T-helper 17 cell (primary cell): ENCODE data around the gene ADAMTS2. TPM values are rescaled to one million over a fixed set of nuclear protein-coding genes. Genes with fewer than 3 reads are reported as not detected.
A peak's percentile ranks its signal among the peaks of the same experiment; 100 is the strongest.

ENCODE experiments used
- ATAC-seq: fragments of 150-1000 bp; cut with Tn5 transposase; 2 replicates; pipeline ENCODE4 v1.10.0; 2021; ENCODE audit warnings: mild to moderate bottlenecking, moderate library complexity
- DNase-seq, 3 donors: peaks; one replicate each; pipeline versions ENCODE4 v3.0.0 to v3.0.0-alpha.2; 2020 to 2021
- H3K9me3 ChIP-seq: one replicate; pipeline ENCODE4 v1.7.0; 2013; ENCODE audit warnings: low read length, mild to moderate bottlenecking; ENCODE audit not compliant: control insufficient read depth, poor library complexity, severe bottlenecking
- H3K27ac Mint-ChIP-seq: one replicate; pipeline ENCODE4 v1.8.0; 2022; ENCODE audit warnings: mild to moderate bottlenecking, moderate library complexity, mixed read lengths
- H3K27me3 Mint-ChIP-seq: one replicate; pipeline ENCODE4 v1.8.0; 2022; ENCODE audit warnings: mixed read lengths
- H3K36me3 Mint-ChIP-seq: one replicate; pipeline ENCODE4 v1.8.0; 2022; ENCODE audit warnings: low read depth, mixed read lengths
- H3K4me1 Mint-ChIP-seq: one replicate; pipeline ENCODE4 v1.8.0; 2022; ENCODE audit warnings: mild to moderate bottlenecking, mixed read lengths
- H3K4me3 Mint-ChIP-seq: one replicate; pipeline ENCODE4 v1.8.0; 2022; ENCODE audit warnings: mild to moderate bottlenecking, moderate library complexity, mixed read lengths
- total RNA-seq, 4 donors: library from RNA in 2 of 4; stranded (reverse) in 2 of 4; gene quantifications; one replicate each; pipeline ENCODE4 v1.2.3 and lab custom pipeline; 2022 to 2026

Gene ADAMTS2
- total RNA-seq, 2 donors from 2014 or later, result not detected

DNA sequence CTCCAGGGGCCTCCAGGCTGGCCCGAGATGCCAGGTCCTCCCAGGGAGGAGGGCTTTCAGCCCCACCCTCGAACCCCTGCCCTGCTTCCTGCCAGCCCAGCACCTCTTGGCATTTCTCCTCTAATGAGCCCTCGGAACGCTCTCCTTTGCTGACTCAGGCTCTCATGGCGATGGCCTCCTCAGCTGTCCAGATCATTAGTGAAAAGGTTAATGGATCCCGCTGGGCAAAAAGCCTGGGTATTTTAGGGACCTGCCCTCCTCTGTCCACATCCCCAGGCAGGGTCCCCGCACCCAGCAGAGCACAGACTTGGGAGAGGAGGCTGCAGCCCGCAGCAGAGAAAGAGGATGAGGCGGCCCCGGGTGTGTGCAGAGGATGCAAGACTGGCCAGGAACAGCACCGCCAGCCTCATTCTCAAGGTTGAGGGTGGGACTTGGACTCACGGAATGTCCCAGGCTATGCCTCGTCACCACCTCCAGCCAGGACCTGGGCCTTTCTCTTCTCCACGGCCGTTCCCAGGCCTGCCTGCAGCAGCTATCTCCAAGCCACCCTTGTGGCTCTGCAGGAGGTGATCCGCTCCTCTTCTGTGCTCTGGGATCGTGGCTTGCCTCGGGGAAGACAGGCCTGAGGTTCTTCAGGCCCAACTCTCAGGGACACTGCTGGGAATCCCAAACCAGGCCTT lies 23.0 kb upstream of the ADAMTS2 start:
- H3K4me1 Mint-ChIP-seq, result peaks cover 2% of the 10 kb centered on the region
- no peak overlapping the region for H3K4me3 Mint-ChIP-seq
- DNase-seq, result no peak
- H3K36me3 Mint-ChIP-seq, result no peaks in the 10 kb centered on the region
- no peaks in the 10 kb centered on the region for H3K9me3 ChIP-seq
- ATAC-seq, result no peak
- H3K27me3 Mint-ChIP-seq, result peaks cover 14% of the 10 kb centered on the region
- H3K27ac Mint-ChIP-seq, result no peak overlapping the region

DNA sequence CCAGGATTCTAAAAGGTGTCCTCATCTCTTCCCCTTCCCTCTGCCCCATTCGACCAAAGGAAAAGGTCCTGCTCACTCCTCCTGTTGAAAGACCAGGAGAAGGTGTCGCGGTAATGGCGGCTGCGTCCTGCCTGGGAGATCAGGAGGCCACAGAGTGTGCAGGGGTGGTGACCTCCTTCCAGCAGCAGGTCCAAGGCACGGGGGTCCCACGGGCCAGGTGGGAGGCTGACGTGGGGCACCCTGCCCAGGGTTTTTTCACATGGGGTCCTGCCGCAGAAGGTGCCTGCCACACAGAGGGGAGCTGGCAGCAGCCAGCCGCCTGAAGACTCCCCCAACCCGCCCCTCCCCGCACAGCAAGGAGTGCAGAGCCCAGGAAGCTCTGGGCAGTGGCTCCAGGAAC lies 22.2 kb upstream of the ADAMTS2 start:
- ATAC-seq (no peak), DNase-seq (no peak)
- Mint-ChIP-seq H3K27me3 (peaks cover 10% of the 10 kb centered on the region), H3K27ac (no peak overlapping the region), H3K4me3 (no peak overlapping the region), H3K36me3 (no peaks in the 10 kb centered on the region), H3K4me1 (peaks cover under 1% of the 10 kb centered on the region)
- H3K9me3 ChIP-seq, result no peaks in the 10 kb centered on the region

DNA sequence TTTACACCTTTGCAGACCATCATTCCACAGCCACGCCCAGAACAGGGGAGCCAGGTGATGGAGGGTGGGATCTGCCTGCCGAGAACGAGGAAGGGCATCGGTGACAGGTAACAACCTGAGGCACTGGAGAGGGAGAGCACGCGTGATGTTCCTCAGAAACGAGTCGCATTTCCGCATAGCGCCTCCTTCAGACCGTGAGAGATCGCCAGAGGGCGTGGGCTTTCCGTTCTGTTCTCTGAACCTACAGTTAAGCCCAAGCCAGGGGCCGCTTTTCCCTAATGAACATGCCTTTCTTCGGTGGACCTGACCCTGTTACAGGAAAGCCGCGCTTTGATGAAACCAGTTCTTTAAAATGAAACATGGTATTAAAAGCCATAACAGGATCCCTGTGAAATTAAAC lies 17.1 kb upstream of the ADAMTS2 start:
- Mint-ChIP-seq H3K4me3 (no peak overlapping the region), H3K4me1 (no peaks in the 10 kb centered on the region)
- no peak for ATAC-seq

DNA sequence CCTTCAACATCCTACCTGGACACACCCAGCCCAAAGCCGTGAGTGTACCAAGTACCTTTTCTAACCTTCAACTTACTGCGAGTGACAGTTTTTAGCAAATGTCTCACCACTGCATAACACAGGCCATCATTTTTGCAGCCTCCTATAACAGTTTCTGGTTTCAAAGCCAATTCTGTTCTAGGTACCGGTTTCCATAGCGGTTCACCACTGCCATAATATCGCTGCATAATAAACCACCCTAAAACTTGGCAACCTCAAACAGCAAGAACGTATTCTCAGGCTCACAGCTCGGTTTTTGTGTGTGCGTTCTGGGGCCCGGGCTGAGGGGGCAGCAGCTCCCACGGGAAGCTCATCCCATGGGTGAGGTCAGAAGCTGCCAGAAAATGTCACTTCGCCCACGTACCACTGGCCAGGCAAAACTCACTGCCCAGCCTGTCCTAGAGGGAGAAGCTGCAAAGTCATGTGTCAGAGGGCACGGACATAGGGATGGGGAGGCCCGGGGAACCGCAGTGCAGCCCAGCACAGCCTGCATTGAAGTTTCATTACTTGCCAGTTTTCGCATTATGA lies 15.9 kb upstream of the ADAMTS2 start:
- H3K27me3 Mint-ChIP-seq, result peaks cover 12% of the 10 kb centered on the region
- ATAC-seq (no peak), DNase-seq (no peak)
- H3K27ac Mint-ChIP-seq, result no peak overlapping the region
- no peaks in the 10 kb centered on the region for H3K9me3 ChIP-seq
- no peaks in the 10 kb centered on the region for H3K4me1 Mint-ChIP-seq
- no peak overlapping the region for H3K4me3 Mint-ChIP-seq
- H3K36me3 Mint-ChIP-seq, result no peaks in the 10 kb centered on the region

More for the DNA sequence above, 17.1 kb upstream of the ADAMTS2 start:
- no peaks in the 10 kb centered on the region for H3K9me3 ChIP-seq
- Mint-ChIP-seq H3K27ac (no peak overlapping the region), H3K36me3 (no peaks in the 10 kb centered on the region), H3K27me3 (peaks cover 9% of the 10 kb centered on the region)
- no peak for DNase-seq

DNA sequence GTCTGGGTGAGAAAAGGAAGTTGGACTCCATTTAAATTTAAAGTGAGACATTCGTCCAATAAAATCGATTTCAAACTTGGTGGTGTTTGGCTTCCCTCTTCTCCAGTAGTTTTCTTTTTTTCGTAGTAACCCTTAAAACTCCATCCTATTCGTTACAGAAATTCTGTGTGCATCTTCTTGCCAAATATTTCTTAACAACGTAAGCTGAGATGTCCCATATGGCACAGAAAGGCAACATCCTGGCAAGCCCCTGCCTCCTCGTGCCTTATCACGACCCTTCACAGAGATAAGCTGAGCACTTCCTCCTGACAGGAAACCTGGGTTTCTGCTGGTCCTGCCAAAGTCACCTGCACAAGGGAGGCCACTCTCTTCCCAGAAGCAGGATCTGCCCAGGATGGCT lies 11.8 kb upstream of the ADAMTS2 start:
- Mint-ChIP-seq H3K36me3 (no peaks in the 10 kb centered on the region), H3K4me1 (peaks cover 4% of the 10 kb centered on the region), H3K4me3 (no peak overlapping the region), H3K27me3 (peaks cover 20% of the 10 kb centered on the region), H3K27ac (no peak overlapping the region)
- ATAC-seq (no peak), DNase-seq (no peak)
- H3K9me3 ChIP-seq, result no peaks in the 10 kb centered on the region

DNA sequence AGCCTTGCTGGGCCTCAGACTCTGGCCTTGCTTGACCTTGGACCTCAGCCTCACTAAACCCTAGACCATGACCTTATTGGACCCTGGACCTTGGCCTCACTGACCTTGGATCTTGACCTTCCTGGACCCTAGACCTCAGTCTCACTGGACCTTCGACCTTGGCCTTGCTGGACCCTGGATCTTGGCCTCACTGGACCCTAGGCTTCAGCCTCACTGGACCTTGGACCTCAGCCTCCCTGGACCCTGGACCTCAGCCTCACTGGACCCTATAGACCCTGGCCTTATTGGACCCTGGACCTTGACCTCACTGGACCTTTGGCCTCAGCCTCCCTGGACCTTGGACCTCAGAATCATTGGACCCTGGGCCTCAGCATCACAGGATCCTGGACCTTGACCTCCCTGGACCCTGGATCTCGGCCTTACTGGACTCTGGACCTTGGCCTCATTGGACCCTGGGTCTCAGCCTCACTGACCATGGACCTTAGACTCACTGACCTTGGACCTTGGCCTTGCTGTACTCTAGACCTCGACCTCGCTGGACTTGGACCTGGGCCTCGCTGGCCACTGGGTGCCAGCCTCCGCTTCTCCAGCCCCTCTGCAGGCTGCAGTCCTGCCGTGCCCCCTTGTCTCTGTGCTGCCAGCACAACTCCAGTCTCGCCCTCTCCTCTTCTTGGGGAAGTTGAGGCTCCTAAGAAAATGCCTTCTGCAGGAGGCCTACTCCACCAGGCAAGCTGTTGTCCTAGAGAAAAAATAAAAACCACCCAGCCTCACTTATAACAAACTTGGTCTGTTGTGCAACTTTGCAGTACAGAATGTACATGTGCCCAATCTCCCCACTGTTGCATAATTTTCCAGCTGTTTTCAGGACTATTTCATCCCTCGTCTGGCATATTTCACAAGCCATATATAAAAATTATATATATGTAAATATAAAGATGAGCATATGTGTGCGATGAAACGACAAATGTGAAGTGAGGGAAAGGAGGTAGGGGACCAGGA lies 11.0 kb upstream of the ADAMTS2 start:
- peaks cover 4% of the 10 kb centered on the region for H3K4me1 Mint-ChIP-seq
- H3K27ac Mint-ChIP-seq, result no peak overlapping the region

DNA sequence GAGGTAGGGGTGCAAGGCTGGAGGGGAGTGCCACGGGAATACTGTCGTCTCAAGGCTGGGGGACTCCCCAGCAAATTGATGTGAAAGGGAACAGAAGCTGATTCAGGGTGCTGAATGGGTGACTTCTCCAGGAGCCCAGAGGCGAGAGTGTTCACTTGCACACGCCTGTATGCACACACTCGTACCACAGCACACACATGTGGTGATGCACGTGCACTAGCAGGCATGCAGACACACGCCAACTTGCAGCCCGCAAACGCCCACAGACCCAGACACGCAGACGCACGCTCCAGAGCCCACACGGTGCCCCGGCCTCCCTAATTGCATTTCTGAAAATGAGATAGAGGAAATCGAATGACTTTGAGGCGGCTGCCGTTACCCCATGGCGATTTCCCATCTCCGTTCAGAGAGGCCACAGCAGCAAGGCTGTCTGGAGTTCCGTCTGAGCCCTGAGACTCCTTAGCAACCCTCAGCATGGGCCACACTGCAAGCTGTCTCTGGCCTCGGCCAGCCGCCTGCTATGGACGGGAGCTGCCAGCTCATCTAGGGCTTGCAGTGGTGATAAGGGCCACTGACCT lies 9.1 kb upstream of the ADAMTS2 start:
- DNase-seq (no peak), ATAC-seq (no peak)
- peaks cover 4% of the 10 kb centered on the region for H3K4me1 Mint-ChIP-seq
- H3K4me3 Mint-ChIP-seq, result no peak overlapping the region
- peaks cover 39% of the 10 kb centered on the region for H3K27me3 Mint-ChIP-seq
- no peak overlapping the region for H3K27ac Mint-ChIP-seq
- no peaks in the 10 kb centered on the region for H3K9me3 ChIP-seq
- H3K36me3 Mint-ChIP-seq, result no peaks in the 10 kb centered on the region

More for the DNA sequence above, 11.0 kb upstream of the ADAMTS2 start:
- Mint-ChIP-seq H3K4me3 (no peak overlapping the region), H3K36me3 (no peaks in the 10 kb centered on the region), H3K27me3 (peaks cover 24% of the 10 kb centered on the region)
- DNase-seq (no peak), ATAC-seq (no peak)
- no peaks in the 10 kb centered on the region for H3K9me3 ChIP-seq

DNA sequence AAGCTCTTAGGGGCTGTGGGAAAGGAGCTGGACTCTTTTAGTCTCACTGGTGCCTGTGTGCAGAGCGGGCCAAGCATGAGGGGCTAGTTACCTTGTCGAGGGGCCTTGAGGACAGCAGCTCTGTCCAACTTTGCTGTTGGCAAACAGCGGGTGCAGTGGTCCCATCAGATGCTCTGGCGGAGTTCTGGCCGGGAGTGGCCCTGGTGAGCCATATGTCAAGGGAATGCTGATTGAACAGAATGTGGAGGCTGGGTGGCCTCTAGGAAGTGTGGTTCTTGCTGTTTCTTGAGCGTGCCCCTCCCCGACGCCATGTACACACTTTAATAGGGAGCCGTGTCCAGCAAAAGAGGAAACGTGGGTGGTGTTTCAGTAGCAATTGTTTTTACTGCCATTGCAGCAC lies 3.6 kb upstream of the ADAMTS2 start:
- DNase-seq (no peak), ATAC-seq (no peak)
- Mint-ChIP-seq H3K27me3 (peaks cover 67% of the 10 kb centered on the region), H3K36me3 (no peaks in the 10 kb centered on the region), H3K27ac (no peak overlapping the region), H3K4me3 (no peak overlapping the region), H3K4me1 (peaks cover 6% of the 10 kb centered on the region)
- H3K9me3 ChIP-seq, result no peaks in the 10 kb centered on the region

DNA sequence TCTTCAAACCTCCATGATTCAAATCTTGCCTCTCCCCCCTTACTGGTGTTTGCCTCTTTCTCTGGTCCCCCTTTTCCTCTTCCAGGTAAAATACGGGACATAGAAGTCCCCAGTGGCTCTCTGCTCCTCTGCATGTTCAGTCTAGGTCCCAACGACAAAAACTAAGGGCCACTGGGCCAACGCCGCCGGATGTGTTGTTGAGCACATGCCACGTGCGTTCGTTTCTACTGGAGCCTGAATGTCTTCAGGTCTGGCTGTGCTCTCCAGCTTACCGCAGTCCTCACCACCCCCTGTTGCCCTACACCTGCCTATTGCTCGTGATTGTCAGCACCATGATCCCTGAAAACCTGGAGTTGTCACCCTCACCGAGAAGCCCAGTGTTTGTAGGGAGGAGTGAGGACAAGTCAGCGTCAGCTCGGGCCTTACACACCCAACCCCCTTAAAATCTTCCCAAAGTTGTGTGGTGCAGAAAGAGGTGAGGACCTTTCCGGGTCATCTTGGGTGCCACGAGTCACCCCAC lies 2.8 kb upstream of the ADAMTS2 start:
- DNase-seq, result no peak
- H3K36me3 Mint-ChIP-seq, result no peaks in the 10 kb centered on the region
- peaks cover 8% of the 10 kb centered on the region for H3K4me1 Mint-ChIP-seq
- no peak overlapping the region for H3K27ac Mint-ChIP-seq
- H3K27me3 Mint-ChIP-seq, result peaks cover 72% of the 10 kb centered on the region
- peak overlapping the region; percentile 33 for H3K4me3 Mint-ChIP-seq
- no peaks in the 10 kb centered on the region for H3K9me3 ChIP-seq
- ATAC-seq, result no peak

DNA sequence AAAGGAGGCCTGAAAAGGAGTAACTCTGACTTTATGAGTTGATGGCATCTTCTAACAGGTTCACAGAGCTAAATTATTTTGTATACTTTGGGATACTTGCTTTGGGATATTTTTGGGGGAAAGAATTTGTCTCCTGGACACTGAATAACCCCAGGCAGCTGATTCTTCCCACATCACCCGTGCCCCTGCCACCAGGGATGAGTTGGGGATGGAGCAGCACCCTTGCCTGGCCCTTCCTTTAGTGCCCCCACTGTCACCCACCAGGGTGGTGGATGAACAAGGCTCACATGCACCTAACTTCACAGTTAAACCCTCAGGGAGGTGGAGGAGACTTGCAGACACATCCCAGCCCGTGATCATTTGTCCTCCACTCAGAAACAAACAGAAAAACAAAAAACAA lies 2.3 kb upstream of the ADAMTS2 start:
- DNase-seq (no peak), ATAC-seq (no peak)
- Mint-ChIP-seq H3K27me3 (peaks cover 75% of the 10 kb centered on the region), H3K36me3 (no peaks in the 10 kb centered on the region), H3K4me3 (no peak overlapping the region), H3K27ac (no peak overlapping the region), H3K4me1 (peaks cover 10% of the 10 kb centered on the region)
- no peaks in the 10 kb centered on the region for H3K9me3 ChIP-seq

DNA sequence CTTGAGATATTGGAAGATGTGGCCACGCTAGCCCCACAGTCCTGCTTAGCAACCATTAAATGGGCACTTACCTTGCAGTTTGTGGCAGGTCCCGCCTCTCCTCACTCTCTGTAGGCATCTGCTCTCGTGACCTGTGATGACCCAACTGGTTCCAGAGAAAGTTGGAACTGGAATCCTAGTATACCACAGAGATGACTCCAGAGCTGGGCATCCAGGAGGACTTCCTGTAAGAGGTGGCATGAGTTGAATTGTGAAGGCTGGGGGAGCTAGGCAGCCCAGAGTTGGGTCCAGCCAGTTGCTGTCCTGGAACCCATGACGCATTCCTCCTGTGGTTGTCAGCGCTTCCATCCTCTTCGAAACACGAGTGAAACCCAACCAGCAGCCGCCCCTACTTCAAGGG lies 1.6 kb upstream of the ADAMTS2 start:
- Mint-ChIP-seq H3K4me3 (peak overlapping the region; percentile 19), H3K27ac (no peak overlapping the region), H3K4me1 (peaks cover 8% of the 10 kb centered on the region), H3K36me3 (no peaks in the 10 kb centered on the region), H3K27me3 (peaks cover 75% of the 10 kb centered on the region)
- DNase-seq, result no peak
- no peaks in the 10 kb centered on the region for H3K9me3 ChIP-seq
- ATAC-seq, result no peak

DNA sequence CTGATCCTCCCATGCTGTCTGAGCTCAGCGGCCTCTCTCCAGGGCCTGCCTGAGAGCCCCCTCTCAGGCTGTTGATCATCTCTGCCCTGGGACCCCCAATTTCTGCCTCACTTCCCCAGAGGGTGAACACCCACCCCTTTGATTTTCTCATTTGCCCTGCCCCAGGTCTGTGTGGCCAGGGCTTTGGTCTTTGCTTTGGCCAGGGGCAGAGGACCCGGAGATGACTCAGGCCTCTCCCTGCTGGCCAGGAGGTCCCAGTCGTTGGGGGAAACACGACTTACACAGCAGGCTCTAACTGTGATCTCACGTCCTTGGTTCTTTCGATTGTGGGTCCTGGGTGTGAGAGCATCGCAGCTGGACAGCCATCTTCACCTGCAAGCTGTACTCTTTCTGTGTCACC lies 1.1 kb upstream of the ADAMTS2 start:
- no peaks in the 10 kb centered on the region for H3K36me3 Mint-ChIP-seq
- DNase-seq (no peak), ATAC-seq (no peak)
- H3K4me3 Mint-ChIP-seq, result peak overlapping the region; percentile 74
- no peak overlapping the region for H3K27ac Mint-ChIP-seq
- H3K9me3 ChIP-seq, result no peaks in the 10 kb centered on the region
- peaks cover 9% of the 10 kb centered on the region for H3K4me1 Mint-ChIP-seq
- H3K27me3 Mint-ChIP-seq, result peaks cover 74% of the 10 kb centered on the region

DNA sequence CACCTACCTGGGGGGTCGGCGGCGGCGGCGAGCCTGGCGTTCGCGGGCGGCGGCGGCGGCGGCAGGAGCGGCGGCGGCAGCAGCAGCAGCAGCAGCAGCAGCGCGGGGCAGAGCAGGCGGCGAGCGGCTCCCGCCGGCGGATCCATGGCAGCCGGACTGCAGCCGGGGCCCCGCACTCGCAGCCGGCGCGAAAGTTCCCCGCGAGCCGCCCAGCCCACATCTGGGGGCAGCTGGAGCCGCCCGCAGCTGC lies 153 bp downstream of the ADAMTS2 start:
- no peak overlapping the region for H3K27ac Mint-ChIP-seq
- H3K9me3 ChIP-seq, result no peaks in the 10 kb centered on the region
- ATAC-seq, result no peak
- peaks cover 4% of the 10 kb centered on the region for H3K36me3 Mint-ChIP-seq
- H3K4me1 Mint-ChIP-seq, result peaks cover 9% of the 10 kb centered on the region
- no peak overlapping the region for H3K4me3 Mint-ChIP-seq
- no peak for DNase-seq
- peaks cover 76% of the 10 kb centered on the region for H3K27me3 Mint-ChIP-seq
